ENCODE measurements around the gene IL22RA2.

The IL22RA2 gene

GRCh38 chr6:137134483-137134882, 39.0 kb downstream of the IL22RA2 start:
- Histone ChIP-seq H3K36me3 (no peaks in the 10 kb centered on the region), H3K4me1 (ENCODE audit: control insufficient read depth in 1 of 2, insufficient read depth in 1 of 2, low read depth in 1 of 2, low read length in 1 of 2) (no peaks in the 10 kb centered on the region), H3K4me3 (ENCODE audit: low read depth in 1 of 2, low read length in 1 of 2) (no peak overlapping the region), H3K9me3 (no peaks in the 10 kb centered on the region), H3K27ac (no peak overlapping the region), H3K27me3 (peaks cover 10% of the 10 kb centered on the region)
- no peak for TF ChIP-seq CTCF (IDR thresholded peaks at IDR 0.05)

- no peak overlapping the region for H3K4me3 ChIP-seq (ENCODE audit: low read depth in 1 of 2, low read length in 1 of 2)
- no peak overlapping the region for H3K27ac ChIP-seq
- TF ChIP-seq CTCF (IDR thresholded peaks at IDR 0.05), result no peak
- H3K9me3 ChIP-seq, result no peaks in the 10 kb centered on the region
- H3K36me3 ChIP-seq, result no peaks in the 10 kb centered on the region
- no peaks in the 10 kb centered on the region for H3K4me1 ChIP-seq (ENCODE audit: control insufficient read depth in 1 of 2, insufficient read depth in 1 of 2, low read depth in 1 of 2, low read length in 1 of 2)
- peaks cover 10% of the 10 kb centered on the region for H3K27me3 ChIP-seq
Observed at GRCh38 chr6:137133122-137133521, 40.3 kb downstream of the IL22RA2 start.

DNA sequence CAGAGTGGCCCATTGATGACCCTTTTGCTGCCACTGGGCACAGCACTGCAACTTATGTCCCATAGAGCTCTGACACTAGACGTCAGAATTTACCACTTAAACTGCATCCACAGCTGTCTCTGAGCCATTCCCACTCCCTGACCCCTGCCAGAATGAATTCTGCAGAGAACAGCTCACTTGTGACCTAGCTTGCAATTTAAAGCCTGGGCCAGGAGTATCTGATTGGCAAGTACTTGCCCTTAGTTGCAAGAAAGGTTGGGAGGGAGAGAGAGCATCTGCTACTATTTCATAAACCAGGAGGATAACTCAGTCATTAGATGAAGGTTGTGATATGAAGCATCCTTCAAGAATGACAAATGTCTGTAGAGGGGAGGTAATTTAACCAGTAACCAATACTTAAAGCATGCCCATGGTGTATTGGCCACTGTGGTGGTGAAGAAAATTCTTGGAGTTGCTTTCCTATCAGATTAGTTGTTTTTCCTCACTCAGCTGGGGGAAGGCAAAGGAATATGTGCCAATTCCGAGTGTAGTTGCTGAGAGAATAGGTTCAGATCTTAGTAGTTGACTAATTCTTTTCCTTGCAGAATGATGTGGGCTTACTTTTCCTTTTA, 46.5 kb downstream of the IL22RA2 start:
- Histone ChIP-seq H3K36me3 (no peaks in the 10 kb centered on the region), H3K4me1 (ENCODE audit: control insufficient read depth in 1 of 2, insufficient read depth in 1 of 2, low read depth in 1 of 2, low read length in 1 of 2) (no peaks in the 10 kb centered on the region), H3K27ac (no peak overlapping the region), H3K4me3 (ENCODE audit: low read depth in 1 of 2, low read length in 1 of 2) (no peak overlapping the region), H3K27me3 (peaks cover 10% of the 10 kb centered on the region), H3K9me3 (no peaks in the 10 kb centered on the region)
- no peak for TF ChIP-seq CTCF (IDR thresholded peaks at IDR 0.05)

GRCh38 chr6:137123078-137123477, 50.4 kb downstream of the IL22RA2 start:
- H3K27me3 ChIP-seq, result no peaks in the 10 kb centered on the region

DNA sequence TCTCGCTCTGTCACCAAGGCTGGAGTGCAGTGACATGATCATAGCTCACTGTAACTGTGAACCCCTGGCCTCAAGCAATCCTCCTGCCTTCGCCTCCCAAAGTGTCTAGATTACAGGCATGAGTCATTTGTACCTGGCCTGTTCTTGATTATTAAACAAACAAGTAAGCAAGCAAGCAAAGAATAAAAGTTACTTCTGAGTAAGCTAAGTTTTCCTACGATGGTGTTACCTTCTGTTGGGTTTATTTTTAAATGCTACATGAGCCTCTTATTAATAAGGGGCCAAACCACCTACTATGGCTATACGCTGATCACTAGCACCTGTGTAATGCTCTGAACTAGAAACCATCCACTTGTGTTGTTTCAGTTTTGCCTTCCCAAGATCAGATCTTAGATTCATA, 50.8 kb downstream of the IL22RA2 start:
- TF ChIP-seq CTCF (IDR thresholded peaks at IDR 0.05), result no peak
- Histone ChIP-seq H3K36me3 (no peaks in the 10 kb centered on the region), H3K27me3 (no peaks in the 10 kb centered on the region), H3K4me3 (ENCODE audit: low read depth in 1 of 2, low read length in 1 of 2) (no peak overlapping the region), H3K4me1 (ENCODE audit: control insufficient read depth in 1 of 2, insufficient read depth in 1 of 2, low read depth in 1 of 2, low read length in 1 of 2) (no peaks in the 10 kb centered on the region), H3K9me3 (peaks cover 6% of the 10 kb centered on the region), H3K27ac (no peak overlapping the region)

More at GRCh38 chr6:137123078-137123477, 50.4 kb downstream of the IL22RA2 start:
- peaks cover 6% of the 10 kb centered on the region for H3K9me3 ChIP-seq
- H3K4me3 ChIP-seq (ENCODE audit: low read depth in 1 of 2, low read length in 1 of 2), result no peak overlapping the region
- no peaks in the 10 kb centered on the region for H3K36me3 ChIP-seq
- no peak overlapping the region for H3K27ac ChIP-seq
- no peaks in the 10 kb centered on the region for H3K4me1 ChIP-seq (ENCODE audit: control insufficient read depth in 1 of 2, insufficient read depth in 1 of 2, low read depth in 1 of 2, low read length in 1 of 2)
- no peak for TF ChIP-seq CTCF (IDR thresholded peaks at IDR 0.05)
